GM21529 (cell line): ENCODE results near the gene ATPAF1.
"Not testable (repeated sequence)": the region's sequence is repeated elsewhere in the genome, so short reads cannot be mapped to it uniquely, and the experiment has no call there.

Experiments
- ATAC-seq: cut with Tn5 transposase; IDR thresholded peaks from one replicate; pipeline ENCODE4 v1.9.1; 2021; ENCODE audit not compliant: unreplicated experiment

The ATPAF1 gene

GRCh38 chr1:46667782-46668760 lies at the start of gene ATPAF1:
TSS of gene ATPAF1 (minus strand) at chr1:46668364. CDS start at chr1:46668322, 42 bp downstream.
- peak; percentile 80 for ATAC-seq

- no peak for ATAC-seq
Observed at GRCh38 chr1:46717654-46718053, 49.5 kb upstream of the ATPAF1 start.

GRCh38 chr1:46714976-46715375 lies 46.8 kb upstream of the ATPAF1 start:
- no peak for ATAC-seq

GRCh38 chr1:46708121-46708520 lies 40.0 kb upstream of the ATPAF1 start:
- ATAC-seq = no peak

- ATAC-seq = no peak
Observed at GRCh38 chr1:46705408-46705807, 37.2 kb upstream of the ATPAF1 start.

- no peak for ATAC-seq
Observed at GRCh38 chr1:46703927-46704641, 35.9 kb upstream of the ATPAF1 start.

GRCh38 chr1:46699666-46700065 lies 31.5 kb upstream of the ATPAF1 start:
- no peak for ATAC-seq

- no peak for ATAC-seq
Observed at GRCh38 chr1:46697053-46697452, 28.9 kb upstream of the ATPAF1 start.

- ATAC-seq = not testable (repeated sequence)
Observed at GRCh38 chr1:46694676-46695075, 26.5 kb upstream of the ATPAF1 start.

GRCh38 chr1:46692811-46693770 lies 24.9 kb upstream of the ATPAF1 start:
- ATAC-seq = no peak

GRCh38 chr1:46691997-46692790 lies 24.0 kb upstream of the ATPAF1 start:
- ATAC-seq = no peak

GRCh38 chr1:46690931-46691421 lies 22.8 kb upstream of the ATPAF1 start:
- no peak for ATAC-seq

GRCh38 chr1:46689897-46690296 lies 21.7 kb upstream of the ATPAF1 start:
- no peak for ATAC-seq

GRCh38 chr1:46689356-46689755 lies 21.2 kb upstream of the ATPAF1 start:
- no peak for ATAC-seq

GRCh38 chr1:46687921-46688509 lies 19.9 kb upstream of the ATPAF1 start:
- ATAC-seq = no peak

- ATAC-seq = no peak
Observed at GRCh38 chr1:46687093-46687659, 19.0 kb upstream of the ATPAF1 start.

- no peak for ATAC-seq
Observed at GRCh38 chr1:46686255-46686654, 18.1 kb upstream of the ATPAF1 start.

- no peak for ATAC-seq
Observed at GRCh38 chr1:46684670-46685069, 16.5 kb upstream of the ATPAF1 start.

GRCh38 chr1:46682064-46682463 lies 13.9 kb upstream of the ATPAF1 start:
- no peak for ATAC-seq
